K562 (cell line): ENCODE results near the gene FAM161A.

Experiments used
- BRCA1 ChIP-seq, 2 experiments: fragments of 450-650 bp in 1 of 2; sonication (generic) in 1 of 2; formaldehyde crosslinking in 1 of 2; IDR thresholded peaks; 2 replicates each; pipeline versions ENCODE4 v1.5.0 to v1.6.1; 2017 to 2020; ENCODE audit warnings: mild to moderate bottlenecking in 1 of 2, missing genetic modification reagents in 1 of 2
- BRD9 ChIP-seq: fragments of 450-650 bp; IDR thresholded peaks from 2 replicates; pipeline ENCODE4 v1.6.1; 2018; ENCODE audit warnings: low read depth; ENCODE audit not compliant: partially characterized antibody
- CTCF ChIP-seq, 3 experiments: IDR thresholded peaks in 2 of 3; conservative IDR thresholded peaks in 1 of 3; 2 replicates each; pipeline ENCODE4 v1.5.1; 2011 to 2012; ENCODE audit warnings: low read length in 3 of 3, mild to moderate bottlenecking in 3 of 3, control low read depth in 2 of 3, improper control_type of control experiment in 1 of 3, inconsistent platforms in 1 of 3, low read depth in 1 of 3, mixed read lengths in 1 of 3, moderate library complexity in 1 of 3; ENCODE audit not compliant: insufficient read depth in 2 of 3
- NR2C2 ChIP-seq, 2 experiments: fragments of 200-800 bp in 1 of 2; sonication (Bioruptor generic) in 1 of 2; sonication (generic) in 1 of 2; formaldehyde crosslinking in 1 of 2; IDR thresholded peaks; 2 replicates each; pipeline versions ENCODE4 v1.6.1 to v1.8.0; 2016 to 2022; ENCODE audit warnings: mild to moderate bottlenecking in 1 of 2, missing compliant biosample characterization in 1 of 2, missing genetic modification characterization in 1 of 2, missing genetic modification reagents in 1 of 2
- POLR2A ChIP-seq: fragments of 450-650 bp; conservative IDR thresholded peaks from 2 replicates; pipeline ENCODE4 v1.6.1; 2016
- PURB ChIP-seq: sonication (generic); formaldehyde crosslinking; IDR thresholded peaks from 2 replicates; pipeline ENCODE4 v1.9.0; 2021; ENCODE audit warnings: low read depth, mild to moderate bottlenecking, missing genetic modification reagents
- RFX1 ChIP-seq: fragments of 450-650 bp; IDR thresholded peaks from 2 replicates; pipeline ENCODE4 v1.6.1; 2016; ENCODE audit warnings: mild to moderate bottlenecking, moderate library complexity
- ZBED1 ChIP-seq: IDR thresholded peaks from 2 replicates; pipeline ENCODE4 v1.6.1; 2014
- ZBTB17 ChIP-seq: fragments of 450-650 bp; formaldehyde crosslinking; IDR thresholded peaks from 2 replicates; pipeline ENCODE4 v1.4.0; 2020; ENCODE audit warnings: mild to moderate bottlenecking
- TF ChIP-seq, protein P1 (sequence below): fragments of 250-450 bp; sonication (Bioruptor Pico); IDR thresholded peaks from 2 replicates; pipeline ENCODE4 v1.5.1; 2021; ENCODE audit warnings: mild to moderate bottlenecking

- no peak for TF ChIP-seq CTCF (IDR thresholded peaks at IDR 0.05 in 2 of 3, conservative IDR thresholded peaks at IDR 0.05 in 1 of 3; ENCODE audit: insufficient read depth in 2 of 3, low read depth in 1 of 3, low read length in 3 of 3)
- TF ChIP-seq NR2C2 (CRISPR knock-in tag; IDR thresholded peaks at IDR 0.05): no peak
- TF ChIP-seq NR2C2 (tag; IDR thresholded peaks at IDR 0.05): no peak
- no peak for TF ChIP-seq BRD9
- no peak for TF ChIP-seq PURB
- TF ChIP-seq, protein P1, sequence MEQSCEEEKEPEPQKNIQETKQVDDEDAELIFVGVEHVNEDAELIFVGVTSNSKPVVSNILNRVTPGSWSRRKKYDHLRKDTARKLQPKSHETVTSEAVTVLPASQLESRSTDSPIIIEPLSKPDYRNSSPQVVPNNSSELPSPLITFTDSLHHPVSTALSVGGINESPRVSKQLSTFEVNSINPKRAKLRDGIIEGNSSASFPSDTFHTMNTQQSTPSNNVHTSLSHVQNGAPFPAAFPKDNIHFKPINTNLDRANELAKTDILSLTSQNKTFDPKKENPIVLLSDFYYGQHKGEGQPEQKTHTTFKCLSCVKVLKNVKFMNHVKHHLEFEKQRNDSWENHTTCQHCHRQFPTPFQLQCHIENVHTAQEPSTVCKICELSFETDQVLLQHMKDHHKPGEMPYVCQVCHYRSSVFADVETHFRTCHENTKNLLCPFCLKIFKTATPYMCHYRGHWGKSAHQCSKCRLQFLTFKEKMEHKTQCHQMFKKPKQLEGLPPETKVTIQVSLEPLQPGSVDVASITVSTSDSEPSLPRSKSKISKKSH (CRISPR knock-in tag): no peak
- no peak for TF ChIP-seq BRCA1 (IDR thresholded peaks at IDR 0.05)
- TF ChIP-seq BRCA1 (CRISPR knock-in tag; IDR thresholded peaks at IDR 0.05): no peak
- TF ChIP-seq POLR2A: no peak
- TF ChIP-seq ZBTB17: no peak
- no peak for TF ChIP-seq RFX1
- TF ChIP-seq ZBED1: no peak
Observed at GRCh38 chr2:61853086-61853846, 594 bp downstream of the FAM161A start.
